HepG2 (cell line): ENCODE results near the gene IAH1. TPM values are rescaled to one million over a fixed set of nuclear protein-coding genes. Genes with fewer than 3 reads are reported as not detected.

ENCODE experiments used
- AKNA ChIP-seq: sonication (generic); formaldehyde crosslinking; IDR thresholded peaks from 2 replicates; pipeline ENCODE4 v1.4.0; 2020; ENCODE audit warnings: missing genetic modification reagents, borderline replicate concordance
- HNRNPLL ChIP-seq: fragments of 200-400 bp; formaldehyde crosslinking; IDR thresholded peaks from 2 replicates; pipeline ENCODE4 v1.6.1; 2017; ENCODE audit warnings: mild to moderate bottlenecking, low read depth, low read length; ENCODE audit not compliant: poor library complexity, severe bottlenecking
- KIAA2018 ChIP-seq: sonication (generic); formaldehyde crosslinking; IDR thresholded peaks from 2 replicates; pipeline ENCODE4 v1.5.0; 2020; ENCODE audit warnings: mild to moderate bottlenecking, missing genetic modification reagents, borderline replicate concordance
- MAZ ChIP-seq, 2 experiments: sonication (generic) in 1 of 2; formaldehyde crosslinking in 1 of 2; IDR thresholded peaks; 2 replicates each; pipeline versions ENCODE4 v1.5.0 to v1.6.1; 2012 to 2020; ENCODE audit warnings: low read depth in 2 of 2, mild to moderate bottlenecking in 2 of 2, borderline replicate concordance in 1 of 2, improper control_type of control experiment in 1 of 2, low read length in 1 of 2, missing genetic modification reagents in 1 of 2, moderate library complexity in 1 of 2
- PHF21A ChIP-seq: sonication (generic); formaldehyde crosslinking; IDR thresholded peaks from 2 replicates; pipeline ENCODE4 v1.5.0; 2020; ENCODE audit warnings: mild to moderate bottlenecking, missing genetic modification reagents
- SNRNP70 ChIP-seq: fragments of 200-400 bp; formaldehyde crosslinking; IDR thresholded peaks from 2 replicates; pipeline ENCODE4 v1.6.1; 2017; ENCODE audit warnings: mild to moderate bottlenecking, low read depth, low read length, moderate library complexity
- ZBTB20 ChIP-seq: sonication (generic); formaldehyde crosslinking; IDR thresholded peaks from 2 replicates; pipeline ENCODE4 v1.8.1; 2023; ENCODE audit warnings: missing genetic modification reagents, low read depth, mild to moderate bottlenecking, borderline replicate concordance
- ZBTB7A ChIP-seq: sonication (generic); formaldehyde crosslinking; IDR thresholded peaks from 2 replicates; pipeline ENCODE4 v1.8.0; 2022; ENCODE audit warnings: mild to moderate bottlenecking, missing genetic modification reagents
- ZNF234 ChIP-seq: sonication (generic); formaldehyde crosslinking; conservative IDR thresholded peaks from 2 replicates; pipeline ENCODE4 v1.5.1; 2020; ENCODE audit warnings: mild to moderate bottlenecking, missing genetic modification reagents
- ZNF605 ChIP-seq: sonication (generic); formaldehyde crosslinking; IDR thresholded peaks from 2 replicates; pipeline ENCODE4 v1.8.0; 2022; ENCODE audit warnings: mild to moderate bottlenecking, missing genetic modification reagents
- ZNF775 ChIP-seq: sonication (generic); formaldehyde crosslinking; IDR thresholded peaks from 2 replicates; pipeline ENCODE4 v1.4.0; 2020; ENCODE audit warnings: missing genetic modification reagents, mild to moderate bottlenecking, moderate library complexity, borderline replicate concordance
- polyA plus RNA-seq, 8 experiments: library from polyadenylated mRNA; depleted of rRNA in 3 of 8; stranded (reverse) in 7 of 8; unstranded in 1 of 8; fragments of >200 nt; fragmentation: Illumina TruSeq in 4 of 8; extraction: Trizol in 4 of 8; gene quantifications; 2 replicates each; pipeline versions ENCODE4 v1.2.1 to v1.2.3, GENCODE V29; 2011 to 2016; ENCODE audit warnings: low read depth in 4 of 8, missing spikeins in 1 of 8, mixed read lengths in 1 of 8; ENCODE audit not compliant: insufficient read depth in 1 of 8
- total RNA-seq, 5 experiments: library from RNA; depleted of rRNA; stranded (reverse); fragments of >200 nt; fragmentation: Illumina TruSeq; extraction: Trizol; gene quantifications; 2 replicates each; pipeline ENCODE4 v1.2.3, GENCODE V29; 2016; ENCODE audit warnings: low read depth in 1 of 5

The IAH1 gene
- total and polyA plus RNA-seq, 2 of the 13 experiments (the other 11 are each of a cell fraction or from before 2014, with no cell fraction given), result 43.6 to 44.4 TPM

DNA sequence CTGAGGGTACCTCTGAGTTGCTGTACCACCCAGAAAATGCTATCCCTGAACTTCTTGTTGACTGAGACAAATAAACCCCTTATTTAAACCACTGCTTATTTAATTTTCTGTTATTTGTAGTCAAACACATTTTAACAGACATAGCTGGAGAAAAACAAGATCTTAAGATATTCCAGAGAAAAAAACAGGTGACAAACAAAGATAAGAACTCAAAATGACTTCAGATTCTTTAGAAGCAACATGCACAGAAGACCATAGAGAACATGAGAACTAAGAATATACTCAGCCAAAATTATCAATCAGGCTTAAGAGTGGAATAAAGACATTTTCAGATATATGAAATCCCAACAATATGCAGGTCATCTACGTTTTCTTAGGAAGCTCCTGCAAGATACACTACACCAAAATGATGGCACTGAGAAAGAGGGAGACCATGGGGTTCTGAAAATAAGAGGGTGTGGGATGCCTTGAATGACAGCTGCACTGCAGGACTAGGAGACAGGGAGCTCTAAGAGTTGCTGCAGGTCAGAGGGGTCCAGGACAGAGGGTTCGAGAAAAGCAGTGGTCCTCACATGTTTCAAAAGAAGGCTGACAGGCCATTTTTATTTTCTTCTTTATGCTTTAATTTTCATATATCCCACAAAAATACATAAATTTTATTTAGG, 42.9 kb downstream of the IAH1 start (continued):
- TF ChIP-seq MAZ (IDR thresholded peaks at IDR 0.05; ENCODE audit: borderline replicate concordance, low read depth, low read length) (no peak), MAZ (CRISPR knock-in tag; IDR thresholded peaks at IDR 0.05; ENCODE audit: low read depth) (no peak), PHF21A (CRISPR knock-in tag) (no peak), AKNA (CRISPR knock-in tag) (no peak), ZNF605 (CRISPR knock-in tag) (no peak), ZNF775 (CRISPR knock-in tag) (no peak), HNRNPLL (no peak), ZNF234 (CRISPR knock-in tag) (no peak), ZBTB7A (CRISPR knock-in tag) (no peak), KIAA2018 (CRISPR knock-in tag) (no peak), SNRNP70 (no peak), ZBTB20 (CRISPR knock-in tag) (no peak)
- TF ChIP-seq, all 625 proteins: peak for 0
